ENCODE data around the gene ACACA. TPM values are rescaled to one million over a fixed set of nuclear protein-coding genes. Genes with fewer than 3 reads are reported as not detected.

Gene ACACA
- total RNA-seq, 4 donors from 2014 or later: 47.9 to 56.2 (median 51.4) TPM

- Histone ChIP-seq H3K27me3 (no peaks in the 10 kb centered on the region), H3K27ac (no peak overlapping the region), H3K36me3 (peaks cover 25% of the 10 kb centered on the region), H3K4me3 (no peak overlapping the region), H3K9me3 (no peaks in the 10 kb centered on the region), H3K4me1 (peaks cover 14% of the 10 kb centered on the region)
- TF ChIP-seq POLR2AphosphoS5 (IDR thresholded peaks at IDR 0.05) (no peak), EP300 (IDR thresholded peaks at IDR 0.05) (no peak), POLR2A (IDR thresholded peaks at IDR 0.05) (no peak), CTCF (IDR thresholded peaks at IDR 0.05) (no peak)
- no peak for DNase-seq (ENCODE audit: low spot score in 2 of 2)
- 94% methylated on average over 4 of the region's 4 CpGs for WGBS
These were observed 303.4 kb downstream of the ACACA start for GRCh38 chr17:37103231-37103630.

- TF ChIP-seq EP300 (IDR thresholded peaks at IDR 0.05) (no peak), CTCF (IDR thresholded peaks at IDR 0.05) (no peak), POLR2A (IDR thresholded peaks at IDR 0.05) (no peak), POLR2AphosphoS5 (IDR thresholded peaks at IDR 0.05) (no peak)
- Histone ChIP-seq H3K4me1 (no peaks in the 10 kb centered on the region), H3K27ac (no peak overlapping the region), H3K27me3 (no peaks in the 10 kb centered on the region), H3K9me3 (no peaks in the 10 kb centered on the region), H3K4me3 (no peak overlapping the region), H3K36me3 (peaks cover 35% of the 10 kb centered on the region)
- DNase-seq (ENCODE audit: low spot score in 2 of 2): no peak
- WGBS: 93% methylated on average over 2 of the region's 2 CpGs
These were observed 305.3 kb downstream of the ACACA start for GRCh38 chr17:37101306-37101705.

GRCh38 chr17:37100231-37100630 lies 306.4 kb downstream of the ACACA start:
- DNase-seq (ENCODE audit: low spot score in 2 of 2): no peak
- Histone ChIP-seq H3K9me3 (no peaks in the 10 kb centered on the region), H3K4me3 (no peak overlapping the region), H3K36me3 (peaks cover 41% of the 10 kb centered on the region), H3K27me3 (no peaks in the 10 kb centered on the region), H3K4me1 (no peaks in the 10 kb centered on the region), H3K27ac (no peak overlapping the region)
- no peak for TF ChIP-seq POLR2A (IDR thresholded peaks at IDR 0.05)
- no peak for TF ChIP-seq POLR2AphosphoS5 (IDR thresholded peaks at IDR 0.05)
- no peak for TF ChIP-seq CTCF (IDR thresholded peaks at IDR 0.05)
- TF ChIP-seq EP300 (IDR thresholded peaks at IDR 0.05): no peak
- WGBS: 87% methylated on average over 4 of the region's 4 CpGs

- Histone ChIP-seq H3K4me3 (no peak overlapping the region), H3K27ac (no peak overlapping the region), H3K4me1 (no peaks in the 10 kb centered on the region), H3K27me3 (no peaks in the 10 kb centered on the region), H3K9me3 (no peaks in the 10 kb centered on the region), H3K36me3 (peaks cover 38% of the 10 kb centered on the region)
- no peak for DNase-seq (ENCODE audit: low spot score in 2 of 2)
- TF ChIP-seq POLR2AphosphoS5 (IDR thresholded peaks at IDR 0.05): no peak
- no peak for TF ChIP-seq EP300 (IDR thresholded peaks at IDR 0.05)
- no peak for TF ChIP-seq CTCF (IDR thresholded peaks at IDR 0.05)
- TF ChIP-seq POLR2A (IDR thresholded peaks at IDR 0.05): no peak
- 88% methylated on average over 9 of the region's 9 CpGs for WGBS
These were observed 307.5 kb downstream of the ACACA start for GRCh38 chr17:37098910-37099664.

GRCh38 chr17:37098152-37098551 lies 308.5 kb downstream of the ACACA start:
- H3K36me3 ChIP-seq: peaks cover 36% of the 10 kb centered on the region
- WGBS: 80% methylated on average over 5 of the region's 5 CpGs

More at GRCh38 chr17:37098152-37098551, 308.5 kb downstream of the ACACA start:
- Histone ChIP-seq H3K27ac (no peak overlapping the region), H3K4me1 (no peaks in the 10 kb centered on the region), H3K4me3 (no peak overlapping the region), H3K27me3 (no peaks in the 10 kb centered on the region), H3K9me3 (no peaks in the 10 kb centered on the region)
- TF ChIP-seq POLR2AphosphoS5 (IDR thresholded peaks at IDR 0.05) (no peak), EP300 (IDR thresholded peaks at IDR 0.05) (no peak), POLR2A (IDR thresholded peaks at IDR 0.05) (no peak), CTCF (IDR thresholded peaks at IDR 0.05) (no peak)
- DNase-seq (ENCODE audit: low spot score in 2 of 2): no peak

Data from suprapubic skin (tissue), 4 donors.